Gastroesophageal sphincter (tissue), 4 donors: ENCODE data around the gene ZBTB20. TPM values are rescaled to one million over a fixed set of nuclear protein-coding genes. Genes with fewer than 3 reads are reported as not detected.

Source experiments
- ATAC-seq: fragments of 150-250 bp; one replicate; pipeline ENCODE4 v1.9.1; 2016; ENCODE audit warnings: mild to moderate bottlenecking, moderate library complexity
- H3K27ac ChIP-seq, 4 donors: fragments of 200-600 bp; sonication (generic) in 3 of 4; 1 replicate in 3 of 4; 2 replicates in 1 of 4; pipeline ENCODE4 v1.5.1; 2016 to 2019
- H3K27me3 ChIP-seq: fragments of 200-600 bp; sonication (generic); one replicate; pipeline ENCODE4 v1.5.1; 2019
- H3K36me3 ChIP-seq, 2 donors: fragments of 200-600 bp; sonication (generic); one replicate each; pipeline ENCODE4 v1.5.1; 2019; ENCODE audit warnings: control low read depth in 1 of 2
- H3K4me1 ChIP-seq, 3 donors: fragments of 200-600 bp; sonication (generic); 1 replicate in 2 of 3; 2 replicates in 1 of 3; pipeline ENCODE4 v1.5.1; 2016 to 2019; ENCODE audit warnings: control low read depth in 2 of 3
- H3K4me3 ChIP-seq, 2 donors: fragments of 200-600 bp; sonication (generic); one replicate each; pipeline ENCODE4 v1.5.1; 2019; ENCODE audit warnings: mild to moderate bottlenecking in 1 of 2, moderate library complexity in 1 of 2
- H3K9me3 ChIP-seq, 3 donors: fragments of 200-600 bp; sonication (generic); one replicate each; pipeline ENCODE4 v1.5.1; 2017 to 2019; ENCODE audit warnings: control low read depth in 2 of 3
- CTCF ChIP-seq, 4 experiments: fragments of 200-600 bp in 2 of 4; fragments of 450-650 bp in 2 of 4; sonication (generic) in 1 of 4; IDR thresholded peaks; one replicate each; pipeline ENCODE4 v1.5.1; 2017 to 2019; ENCODE audit warnings: antibody characterized with exemption in 4 of 4, mild to moderate bottlenecking in 2 of 4, moderate library complexity in 2 of 4
- EP300 ChIP-seq: sonication (generic); formaldehyde crosslinking; IDR thresholded peaks from one replicate; pipeline ENCODE4 v1.6.1; 2017; ENCODE audit warnings: antibody characterized with exemption, mild to moderate bottlenecking
- POLR2A ChIP-seq, 2 donors: fragments of 450-650 bp; IDR thresholded peaks; one replicate each; pipeline ENCODE4 v1.6.1; 2017; ENCODE audit warnings: antibody characterized with exemption in 2 of 2, mild to moderate bottlenecking in 2 of 2, moderate library complexity in 1 of 2
- POLR2AphosphoS5 ChIP-seq: sonication (generic); formaldehyde crosslinking; IDR thresholded peaks from one replicate; pipeline ENCODE4 v1.6.1; 2017; ENCODE audit warnings: antibody characterized with exemption
- WGBS, 2 donors: methylation state at CpG; one replicate each; pipeline ENCODE4 v1.1.5; 2018; ENCODE audit warnings: low coverage in 1 of 2; 5-methylcytosine and 5-hydroxymethylcytosine counted together
- total RNA-seq, 4 donors: library from RNA; depleted of rRNA; stranded (reverse); fragments of >200 nt; gene quantifications; one replicate each; pipeline ENCODE4 v1.1.0, GENCODE V29; 2016

Gene ZBTB20
- total RNA-seq, 4 donors from 2014 or later: 53.1 to 113 (median 98.4) TPM

GRCh38 chr3:114626751-114627150, 520.3 kb downstream of the ZBTB20 start:
- 58 to 63% methylated on average over 3 to 4 of the region's 4 CpGs for WGBS, 2 donors
- no peak for ATAC-seq
- no peaks in the 10 kb centered on the region for H3K36me3 ChIP-seq
- H3K4me3 ChIP-seq: no peak overlapping the region
- H3K27ac ChIP-seq: peak overlapping the region; percentile 76 to 100 (median 92)
- peaks cover 4 to 60% (median 31%) of the 10 kb centered on the region in 3 donors for H3K4me1 ChIP-seq
- H3K27me3 ChIP-seq: no peaks in the 10 kb centered on the region
- no peaks in the 10 kb centered on the region for H3K9me3 ChIP-seq
- TF ChIP-seq EP300: no peak
- TF ChIP-seq POLR2AphosphoS5: no peak
- no peak for TF ChIP-seq POLR2A (IDR thresholded peaks at IDR 0.05)
- TF ChIP-seq CTCF (IDR thresholded peaks at IDR 0.05): no peak

GRCh38 chr3:114624571-114625181, 522.4 kb downstream of the ZBTB20 start:
- WGBS, 2 donors: 3 to 4% methylated on average over 10 of the region's 10 CpGs
- H3K27ac ChIP-seq: peak overlapping the region; percentile 91 to 100 (median 94)
- no peak for TF ChIP-seq EP300
- TF ChIP-seq POLR2AphosphoS5: peak; percentile 98
- peak in 2 of 4 experiments; percentile 13 to 22 for TF ChIP-seq CTCF (IDR thresholded peaks at IDR 0.05)
- TF ChIP-seq POLR2A (IDR thresholded peaks at IDR 0.05): peak; percentile 67 to 71
- H3K27me3 ChIP-seq: no peaks in the 10 kb centered on the region
- no peaks in the 10 kb centered on the region for H3K36me3 ChIP-seq
- peak overlapping the region; percentile 53 to 68 for H3K4me3 ChIP-seq
- peaks cover 4 to 66% (median 33%) of the 10 kb centered on the region in 3 donors for H3K4me1 ChIP-seq
- no peaks in the 10 kb centered on the region for H3K9me3 ChIP-seq
- ATAC-seq: peak; percentile 94

GRCh38 chr3:114624047-114624445, 523.0 kb downstream of the ZBTB20 start:
- Histone ChIP-seq H3K36me3 (no peaks in the 10 kb centered on the region), H3K4me1 (peaks cover 4 to 66% (median 33%) of the 10 kb centered on the region in 3 donors), H3K27ac (peak overlapping the region; percentile 91 to 100 (median 94)), H3K27me3 (no peaks in the 10 kb centered on the region), H3K4me3 (peak overlapping the region; percentile 53 to 68), H3K9me3 (no peaks in the 10 kb centered on the region)
- peak; percentile 84 for ATAC-seq
- peak; percentile 25 for TF ChIP-seq EP300
- TF ChIP-seq POLR2A (IDR thresholded peaks at IDR 0.05): peak; percentile 15 to 21
- peak; percentile 89 for TF ChIP-seq POLR2AphosphoS5
- no peak for TF ChIP-seq CTCF (IDR thresholded peaks at IDR 0.05)
- 3 to 15% methylated on average over 5 to 6 of the region's 6 CpGs for WGBS, 2 donors

GRCh38 chr3:114623420-114624046, 523.6 kb downstream of the ZBTB20 start:
- peak; percentile 1 for ATAC-seq
- Histone ChIP-seq H3K4me1 (peaks cover 4 to 64% (median 33%) of the 10 kb centered on the region in 3 donors), H3K4me3 (peak overlapping the region; percentile 53 to 68), H3K27me3 (no peaks in the 10 kb centered on the region), H3K36me3 (no peaks in the 10 kb centered on the region), H3K27ac (peak overlapping the region; percentile 91 to 100 (median 94)), H3K9me3 (no peaks in the 10 kb centered on the region)
- WGBS, 2 donors: 30 to 44% methylated on average over 3 to 5 of the region's 5 CpGs
- TF ChIP-seq POLR2AphosphoS5: no peak
- TF ChIP-seq POLR2A (IDR thresholded peaks at IDR 0.05): no peak
- TF ChIP-seq CTCF (IDR thresholded peaks at IDR 0.05): no peak
- TF ChIP-seq EP300: no peak

- Histone ChIP-seq H3K36me3 (no peaks in the 10 kb centered on the region), H3K27ac (peak overlapping the region in 3 of 4 donors; percentile 91 to 100 (median 92)), H3K9me3 (no peaks in the 10 kb centered on the region), H3K4me1 (peaks cover 4 to 55% (median 28%) of the 10 kb centered on the region in 3 donors), H3K4me3 (no peak overlapping the region), H3K27me3 (no peaks in the 10 kb centered on the region)
- 67 to 82% methylated on average over 3 of the region's 3 CpGs for WGBS, 2 donors
- no peak for TF ChIP-seq CTCF (IDR thresholded peaks at IDR 0.05)
- TF ChIP-seq EP300: no peak
- TF ChIP-seq POLR2AphosphoS5: no peak
- no peak for ATAC-seq
Measured at GRCh38 chr3:114622001-114622400, 525.1 kb downstream of the ZBTB20 start.
